Right ventricle myocardium superior (tissue), 1 donor: ENCODE data around the gene RFPL1. TPM values are rescaled to one million over a fixed set of nuclear protein-coding genes. Genes with fewer than 3 reads are reported as not detected.
"Not testable (repeated sequence)": the region's sequence is repeated elsewhere in the genome, so short reads cannot be mapped to it uniquely, and the experiment has no call there.

Experiments used
- ATAC-seq: fragments of 200-7000 bp; cut with Tn5 transposase; one replicate; pipeline ENCODE4 v1.9.1; 2020; ENCODE audit warnings: mild to moderate bottlenecking; ENCODE audit not compliant: poor library complexity
- DNase-seq: peaks from one replicate; pipeline ENCODE4 v3.0.0-alpha.2; 2020
- intact Hi-C: fragments of 100-400 bp; cut with DNase I; formaldehyde crosslinking; loops from one replicate; pipeline ENCODE4 v1.11.2; 2022
- long read RNA-seq: library from polyadenylated mRNA; unstranded; transcript quantifications from one replicate; pipeline ENCODE4 v2.0.0, GENCODE V29; 2021
- total RNA-seq: library from RNA; stranded (reverse); fragmentation: NEBNext Ultra II Directional; extraction: Animal tissue kit (Norgen Biotek cat#: 25700); gene quantifications from one replicate; pipeline ENCODE4 v1.2.1, GENCODE V29; 2021
- donor health status: DM: no; HTN: yes; CAD: no; lungs with severe emphysema.

The RFPL1 gene
- total RNA-seq = not detected
- long read RNA-seq = 0 reads

DNA sequence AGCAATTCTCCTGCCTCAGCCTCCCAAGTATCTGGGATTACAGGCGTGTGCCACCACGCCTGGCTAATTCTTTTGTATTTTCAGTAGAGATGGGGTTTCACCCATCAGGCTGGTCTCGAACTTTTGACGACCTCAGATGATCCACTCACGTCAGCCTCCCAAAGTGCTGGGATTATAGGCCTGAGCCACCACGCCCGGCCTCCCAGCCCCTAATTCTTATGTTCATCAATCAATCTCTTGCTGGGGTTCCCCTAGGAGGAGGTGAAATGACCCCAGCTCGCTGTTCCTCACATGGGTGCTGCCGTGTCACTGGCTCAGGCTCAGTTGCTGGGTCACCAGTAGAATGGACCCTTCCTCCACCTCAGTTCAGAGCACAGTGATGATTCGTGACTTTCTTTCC is at the start of gene RFPL1:
TSS of gene RFPL1 (plus strand) at position 301 of the 400 bp plus-strand sequence.
- DNase-seq, intact Hi-C loops: not testable (repeated sequence)

GRCh38 chr22:29388759-29389090 is 49.7 kb upstream of the RFPL1 start:
- intact Hi-C loops = no loop called here
- ATAC-seq = peak; percentile 6
- DNase-seq = no peak

More for the DNA sequence above, at the start of gene RFPL1:
- ATAC-seq = not testable (repeated sequence)

DNA sequence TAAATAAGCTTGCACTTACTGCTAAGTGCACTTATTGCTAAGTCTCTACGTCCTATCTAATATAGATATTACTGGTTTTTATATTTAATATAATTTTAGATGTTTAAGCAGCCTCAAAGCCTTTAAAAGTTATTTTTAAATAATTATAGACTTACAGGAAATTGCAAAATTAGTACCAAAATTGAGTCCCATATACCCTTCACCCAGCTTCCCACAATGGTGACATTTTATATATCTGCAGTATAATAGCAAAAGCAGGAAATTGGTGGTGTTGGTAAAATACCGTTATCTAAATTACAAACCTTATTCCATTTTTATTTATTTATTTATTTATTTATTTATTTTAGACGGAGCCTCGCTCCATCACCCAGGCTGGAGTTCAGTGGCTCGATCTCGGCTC is 48.1 kb upstream of the RFPL1 start:
- DNase-seq (no peak), ATAC-seq (no peak)
- intact Hi-C loops = loop anchor here (10.0 kb wide), 1 partner anchor 135 kb away; no protein-coding TSS in a partner anchor

- no peak for ATAC-seq
- intact Hi-C loops = loop anchor here (10.0 kb wide), 1 partner anchor 133 kb away; no protein-coding TSS in a partner anchor
- DNase-seq = no peak
Observed at GRCh38 chr22:29391546-29391945, 46.8 kb upstream of the RFPL1 start.

DNA sequence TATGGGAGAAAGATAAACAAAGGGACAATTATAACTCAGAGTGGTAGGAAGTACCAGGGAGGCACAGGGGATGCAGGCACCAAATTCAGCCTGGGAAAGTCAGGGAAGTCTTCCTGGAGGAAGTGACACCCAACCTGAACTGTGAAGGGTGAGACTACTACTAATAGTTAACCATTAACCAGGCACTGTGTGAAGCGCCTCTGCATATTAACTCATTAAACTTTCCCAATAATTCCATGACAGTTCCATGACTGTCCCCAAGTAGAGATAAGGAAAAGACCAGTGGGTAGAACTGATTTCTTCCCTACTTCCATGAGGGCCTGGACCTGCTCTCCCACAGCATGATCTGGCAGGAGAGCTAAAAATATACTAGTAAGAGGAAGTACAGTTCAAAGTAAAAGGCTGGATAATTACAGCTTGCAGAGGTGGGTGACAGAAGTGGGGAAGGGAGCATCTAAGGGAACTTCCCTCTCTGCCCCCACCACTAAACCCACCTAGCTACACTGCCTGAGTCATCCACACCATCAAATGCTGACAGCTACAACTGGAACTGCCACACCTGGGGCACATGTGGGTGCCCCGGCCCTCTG is 45.3 kb upstream of the RFPL1 start:
- ATAC-seq (no peak), DNase-seq (no peak)
- intact Hi-C loops = loop anchor here (10.0 kb wide), 1 partner anchor 132 kb away; no protein-coding TSS in a partner anchor

DNA sequence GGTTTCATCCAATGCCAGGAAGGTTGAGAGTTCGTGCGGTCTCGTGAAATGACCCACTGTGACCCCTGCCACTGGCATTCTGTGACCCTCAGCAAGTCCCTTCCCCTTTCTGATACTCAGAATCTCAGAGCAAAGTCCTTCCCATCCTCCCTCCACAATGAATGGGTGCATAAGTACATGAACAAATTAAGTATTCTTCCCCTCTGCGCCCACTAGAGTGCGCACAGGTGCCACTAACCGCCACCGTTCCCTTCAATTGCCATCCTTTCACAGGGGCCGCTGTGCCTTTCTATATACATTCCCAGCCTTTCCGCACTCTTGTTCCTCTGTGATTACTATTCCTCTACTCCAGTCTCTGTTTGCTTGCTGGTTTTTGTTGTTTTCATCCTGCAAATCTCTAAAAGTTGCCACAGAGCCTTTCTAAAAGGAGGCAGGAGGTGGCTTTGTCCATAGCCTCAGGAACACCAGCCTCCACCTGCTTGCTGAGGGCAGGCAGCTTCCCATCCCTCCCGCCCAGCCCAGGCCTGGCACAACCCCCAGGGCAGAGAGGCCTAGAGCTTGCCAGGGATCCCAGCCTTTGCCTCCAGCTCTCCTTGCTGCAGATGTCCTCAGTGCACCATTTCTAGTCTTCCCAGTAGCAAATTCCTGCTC is 43.3 kb upstream of the RFPL1 start:
- intact Hi-C loops = loop anchor here (10.0 kb wide), 1 partner anchor 130 kb away; no protein-coding TSS in a partner anchor
- DNase-seq = peak; percentile 73
- peak; percentile 95 for ATAC-seq

GRCh38 chr22:29396126-29396525 is 42.3 kb upstream of the RFPL1 start:
- DNase-seq (no peak), ATAC-seq (no peak)
- intact Hi-C loops = loop anchor here (10.0 kb wide), 1 partner anchor 129 kb away; no protein-coding TSS in a partner anchor

DNA sequence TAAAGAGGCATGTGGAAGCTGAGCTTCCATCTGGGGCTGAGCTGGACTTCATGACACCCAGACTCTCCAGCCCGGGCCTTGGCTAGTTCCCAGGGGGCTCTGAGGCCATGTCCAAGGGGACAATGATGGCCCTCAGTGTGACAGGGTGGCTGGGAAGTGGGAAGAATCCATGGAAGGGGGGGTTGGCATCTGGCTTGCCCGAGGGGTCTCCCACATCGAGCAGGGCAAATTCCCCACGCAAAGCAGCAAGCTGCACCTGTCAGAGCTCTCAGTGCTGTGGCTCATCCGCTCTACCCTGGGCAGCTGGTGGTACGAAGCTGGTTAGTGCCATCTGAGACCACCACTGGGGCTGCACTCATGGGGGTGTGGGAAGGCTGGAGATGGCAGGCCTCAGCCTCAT is 40.6 kb upstream of the RFPL1 start:
- no peak for ATAC-seq
- intact Hi-C loops = loop anchor here (10.0 kb wide), 1 partner anchor 127 kb away; no protein-coding TSS in a partner anchor
- DNase-seq = no peak

DNA sequence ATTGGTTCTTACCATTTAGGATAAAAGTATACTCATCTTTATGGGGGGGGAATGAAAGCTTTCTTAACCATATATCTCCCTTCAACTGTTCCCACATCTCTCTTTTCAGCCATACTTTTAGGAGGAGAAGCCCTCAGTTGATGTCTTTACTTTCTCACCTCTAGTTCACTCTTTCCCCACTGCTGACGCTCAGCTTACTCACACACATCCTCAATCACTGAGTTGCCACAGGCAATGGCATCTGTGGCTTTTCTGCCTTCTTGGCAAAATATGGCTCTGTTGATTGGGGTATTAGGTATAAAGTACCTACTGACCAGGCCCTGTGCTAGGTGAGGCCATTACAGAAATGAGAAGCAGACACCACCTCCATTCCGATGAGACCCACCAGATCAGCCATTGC is 37.8 kb upstream of the RFPL1 start:
- intact Hi-C loops = no loop called here
- no peak for DNase-seq
- no peak for ATAC-seq

DNA sequence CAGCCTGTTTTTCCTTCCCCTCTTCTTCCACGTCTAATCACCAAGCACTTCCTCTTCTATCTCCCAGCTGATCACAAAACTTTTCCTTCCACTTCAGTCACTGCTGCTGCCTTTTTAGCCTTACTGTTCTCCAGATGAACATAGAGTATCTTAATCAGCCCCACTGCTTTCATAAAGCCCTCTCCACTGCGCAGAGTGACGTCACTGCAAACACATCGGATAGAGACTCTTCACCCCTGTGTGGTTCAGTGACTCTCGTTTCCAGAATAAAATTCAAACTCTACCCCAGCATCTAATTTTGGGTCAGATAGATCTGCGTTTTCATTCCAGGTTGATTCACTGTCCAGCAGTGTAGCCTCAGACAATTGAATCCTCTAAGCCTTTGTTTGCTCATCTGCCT is 36.8 kb upstream of the RFPL1 start:
- ATAC-seq, DNase-seq, intact Hi-C loops: not testable (repeated sequence)

DNA sequence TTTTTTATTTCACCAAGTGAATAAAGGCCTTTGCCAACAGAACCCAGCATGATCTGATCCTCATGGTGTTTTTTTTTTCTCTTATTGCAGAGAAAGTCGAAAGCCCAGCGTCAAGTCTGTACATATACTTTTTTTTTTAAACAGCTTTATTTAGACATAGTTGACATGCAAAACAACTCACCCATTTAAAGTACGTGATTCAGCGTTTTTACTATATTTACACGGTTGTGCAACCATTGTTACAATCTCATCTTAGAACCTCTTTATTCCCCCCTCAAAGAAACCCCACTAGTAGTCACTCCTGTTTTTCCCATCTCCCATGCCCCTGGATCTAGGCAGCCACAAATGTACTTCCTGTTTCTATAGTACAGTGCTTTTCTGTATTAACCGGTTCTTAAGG is 29.4 kb upstream of the RFPL1 start:
- DNase-seq (no peak), ATAC-seq (no peak)
- intact Hi-C loops = no loop called here

- intact Hi-C loops, ATAC-seq, DNase-seq: not testable (repeated sequence)
Observed at GRCh38 chr22:29411569-29412211, 26.7 kb upstream of the RFPL1 start.

- intact Hi-C loops, DNase-seq: not testable (repeated sequence)
- ATAC-seq = peak; percentile 56
Observed at GRCh38 chr22:29412772-29413171, 25.6 kb upstream of the RFPL1 start.

GRCh38 chr22:29414951-29415591 is 23.3 kb upstream of the RFPL1 start:
- ATAC-seq = peak; percentile 56
- intact Hi-C loops = not testable (repeated sequence)
- peak; percentile 46 for DNase-seq

- intact Hi-C loops, DNase-seq: not testable (repeated sequence)
Observed at GRCh38 chr22:29418704-29419103, 19.7 kb upstream of the RFPL1 start.

DNA sequence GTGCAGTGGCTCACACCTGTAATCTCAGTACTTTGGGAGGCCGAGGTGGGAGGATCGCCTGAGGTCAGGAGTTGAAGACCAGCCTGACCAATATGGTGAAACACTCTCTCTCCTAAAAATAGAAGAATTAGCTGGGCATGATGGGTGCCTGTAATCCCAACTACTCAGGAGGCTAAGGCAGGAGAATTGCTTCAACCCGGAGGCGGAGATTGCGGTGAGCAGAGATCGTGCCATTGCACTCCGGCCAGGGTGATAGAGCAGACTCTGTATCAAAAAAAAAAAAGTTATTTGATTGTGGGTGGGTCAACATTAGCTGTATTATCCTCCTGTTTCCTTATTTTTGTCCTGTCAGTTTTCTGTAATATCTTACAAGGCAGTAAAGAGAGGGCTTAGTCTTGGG is 11.9 kb upstream of the RFPL1 start:
- intact Hi-C loops = no loop called here
- no peak for ATAC-seq
- no peak for DNase-seq

More at GRCh38 chr22:29418704-29419103, 19.7 kb upstream of the RFPL1 start:
- not testable (repeated sequence) for ATAC-seq

- ATAC-seq = no peak
- DNase-seq = no peak
- intact Hi-C loops = no loop called here
Observed at GRCh38 chr22:29427176-29427760, 11.1 kb upstream of the RFPL1 start.

DNA sequence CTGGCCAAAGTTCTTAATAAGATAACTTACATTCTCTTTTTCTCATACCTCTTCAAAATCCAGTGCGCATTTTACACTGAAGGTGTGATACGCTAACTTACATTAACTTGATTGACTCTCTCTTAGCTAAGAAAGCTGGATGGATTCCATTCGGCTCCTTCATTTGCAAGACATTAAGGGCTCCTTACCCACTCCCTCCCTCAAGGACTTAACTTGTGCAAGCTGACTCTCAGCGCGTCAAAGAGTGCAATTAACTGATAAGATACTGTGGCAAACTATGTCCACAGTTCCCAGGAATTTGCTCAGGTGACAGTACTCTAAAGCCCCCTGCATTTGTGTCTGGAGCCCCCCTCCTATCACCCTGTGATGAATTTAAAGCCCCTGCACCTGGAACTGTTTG is 6.4 kb upstream of the RFPL1 start:
- no peak for DNase-seq
- ATAC-seq = no peak
- intact Hi-C loops = no loop called here

- intact Hi-C loops = no loop called here
- DNase-seq (no peak), ATAC-seq (no peak)
Observed at GRCh38 chr22:29433856-29434255, 4.5 kb upstream of the RFPL1 start.
